ENCODE measurements around the gene SEC24B.

The SEC24B gene

DNA sequence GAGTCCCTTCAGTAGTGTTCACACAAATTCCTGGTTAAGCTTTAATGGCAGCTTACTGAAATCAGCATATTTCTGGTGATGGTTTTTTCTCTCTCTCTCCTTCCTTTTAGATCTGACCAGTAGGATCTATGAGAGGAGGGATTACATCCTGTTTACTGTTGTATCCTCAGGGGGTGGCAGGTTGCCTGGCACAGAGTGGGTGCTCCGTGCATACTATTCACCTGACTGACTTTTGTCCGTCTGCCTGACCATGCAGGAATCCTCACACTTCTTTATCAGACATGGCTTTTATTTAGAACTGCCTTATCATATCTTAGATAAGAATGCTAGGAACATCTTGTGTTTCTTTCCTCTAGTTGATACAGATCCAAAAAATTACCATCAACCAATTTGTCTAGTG is 156.0 kb downstream of the SEC24B start:
- Histone ChIP-seq H3K27me3 (replicated peaks; ENCODE audit: control insufficient read depth, insufficient read depth, low read length, poor library complexity, severe bottlenecking) (no peaks in the 10 kb centered on the region), H3K4me1 (ENCODE audit: control insufficient read depth, insufficient read depth, low read length, poor library complexity, severe bottlenecking) (peaks cover 17% of the 10 kb centered on the region), H3K4me3 (ENCODE audit: insufficient read depth, low read depth, low read length, poor library complexity, severe bottlenecking) (no peak overlapping the region), H3K27ac (ENCODE audit: insufficient read depth, low read length, poor library complexity, severe bottlenecking) (no peak overlapping the region), H3K36me3 (ENCODE audit: control insufficient read depth, insufficient read depth, low read length) (no peaks in the 10 kb centered on the region), H3K9me3 (ENCODE audit: control insufficient read depth, low read length) (no peaks in the 10 kb centered on the region)
- DNase-seq = no peak

Measured in effector memory CD4-positive, alpha-beta T cell (primary cell).